K562 (cell line): Measurements from ENCODE around the gene TFCP2. TPM values are rescaled to one million over a fixed set of nuclear protein-coding genes. Genes with fewer than 3 reads are reported as not detected.

Experiments used
- ATAC-seq: fragments of 200-7000 bp; cut with Tn5 transposase; 3 replicates; pipeline ENCODE4 v1.9.1; 2020; ENCODE audit warnings: moderate library complexity
- Bru-seq: library from RNA; stranded (reverse); fragments of 400-500 nt; gene quantifications from one replicate; lab custom pipeline; 2021; lab: Mats Ljungman, UMichigan
- BruChase-seq, 2 experiments: library from RNA; stranded (reverse); fragments of 400-500 nt; gene quantifications; one replicate each; lab custom pipeline; 2021; lab: Mats Ljungman, UMichigan
- BruUV-seq: library from RNA; stranded (reverse); fragments of 400-500 nt; replicated peaks from 2 replicates; lab custom pipeline; 2021; lab: Mats Ljungman, UMichigan
- CTCF ChIA-PET: fragments of 300-600 bp; formaldehyde crosslinking; extraction: SDS; loops from one replicate; lab custom pipeline; 2021; ENCODE audit warnings: low intra/inter-chr PET ratio; lab: Yijun Ruan, JAX
- POLR2A ChIA-PET: fragments of 300-600, 350-650 bp; sonication (Branson Sonifier 250); formaldehyde crosslinking; extraction: SDS; loops from one replicate; lab custom pipeline; 2021; ENCODE audit warnings: antibody characterized with exemption, inconsistent platforms; lab: Yijun Ruan, JAX
- DNase-seq, 4 experiments: peaks; one replicate each; pipeline versions ENCODE4 v3.0.0 to v3.0.0-alpha.2; 2011 to 2018; ENCODE audit warnings: low spot score in 3 of 4, mixed read lengths in 3 of 4; ENCODE audit errors: extremely low read depth in 1 of 4
- FAIRE-seq: peaks from 2 replicates; lab custom pipeline; 2011; peaks lifted over from hg19 to GRCh38; lab: Jason Lieb, UNC
- H2AFZ ChIP-seq: 2 replicates; pipeline ENCODE4 v1.6.0; 2011; ENCODE audit warnings: low read depth, low read length, control low read depth, inconsistent platforms
- H3K27ac ChIP-seq: fragments of 200-600 bp; 3 replicates; pipeline ENCODE4 v1.8.0; 2011; ENCODE audit warnings: low read depth, mild to moderate bottlenecking, control low read depth, inconsistent platforms, low read length, moderate library complexity, mixed read lengths; ENCODE audit errors: extremely low read depth
- H3K27me3 ChIP-seq, 2 experiments: fragments of 300-600 bp in 1 of 2; 2 replicates in 1 of 2; 3 replicates in 1 of 2; pipeline versions ENCODE4 v1.6.0 to v1.8.0; 2011; ENCODE audit warnings: inconsistent platforms in 2 of 2, low read length in 2 of 2, mild to moderate bottlenecking in 1 of 2, mixed read lengths in 1 of 2, moderate library complexity in 1 of 2; ENCODE audit not compliant: control insufficient read depth in 2 of 2, insufficient read depth in 2 of 2
- H3K36me3 ChIP-seq: fragments of 300-600 bp; 3 replicates; pipeline ENCODE4 v1.8.0; 2011; ENCODE audit warnings: mild to moderate bottlenecking, low read length, inconsistent platforms; ENCODE audit not compliant: control insufficient read depth, insufficient read depth
- H3K4me1 ChIP-seq, 2 experiments: fragments of 200-600 bp in 1 of 2; replicated peaks in 1 of 2; 2 replicates in 1 of 2; 3 replicates in 1 of 2; pipeline versions ENCODE4 v1.5.1 to v1.8.0; 2011; ENCODE audit warnings: inconsistent platforms in 2 of 2, low read length in 2 of 2, mild to moderate bottlenecking in 1 of 2, mixed read lengths in 1 of 2, moderate library complexity in 1 of 2; ENCODE audit not compliant: control insufficient read depth in 2 of 2, insufficient read depth in 2 of 2
- H3K4me2 ChIP-seq: 2 replicates; pipeline ENCODE4 v1.6.1; 2011; ENCODE audit warnings: low read length, control low read depth, inconsistent platforms, mixed read lengths; ENCODE audit not compliant: insufficient read depth
- H3K4me3 ChIP-seq: fragments of 200-600 bp; sonication (generic), shearing (Covaris generic); 2 replicates; pipeline ENCODE4 v1.5.1; 2016; ENCODE audit warnings: control low read depth, inconsistent platforms
- H3K79me2 ChIP-seq: fragments of 200-600 bp; 3 replicates; pipeline ENCODE4 v1.8.0; 2011; ENCODE audit warnings: low read length, inconsistent platforms; ENCODE audit not compliant: control insufficient read depth, insufficient read depth
- H3K9ac ChIP-seq, 2 experiments: 2 replicates each; pipeline versions ENCODE4 v1.6.0 to v1.6.1; 2011; ENCODE audit warnings: low read depth in 2 of 2, low read length in 2 of 2, control low read depth in 1 of 2, inconsistent platforms in 1 of 2, mild to moderate bottlenecking in 1 of 2, mixed read lengths in 1 of 2; ENCODE audit not compliant: insufficient read depth in 1 of 2
- H3K9me1 ChIP-seq: one replicate; pipeline ENCODE4 v1.6.0; 2011; ENCODE audit warnings: inconsistent platforms, mild to moderate bottlenecking, low read length, moderate library complexity; ENCODE audit not compliant: control insufficient read depth, insufficient read depth
- H3K9me3 ChIP-seq: replicated peaks from 2 replicates; pipeline ENCODE4 v1.5.1; 2011; ENCODE audit warnings: low read depth, low read length, inconsistent platforms; ENCODE audit not compliant: control insufficient read depth, insufficient read depth
- H4K20me1 ChIP-seq: replicated peaks from 2 replicates; pipeline ENCODE4 v1.6.1; 2011; ENCODE audit warnings: low read length, inconsistent platforms, mixed read lengths; ENCODE audit not compliant: control insufficient read depth, insufficient read depth
- ARHGAP35 ChIP-seq: fragments of 450-650 bp; IDR thresholded peaks from 2 replicates; pipeline ENCODE4 v1.6.1; 2018; ENCODE audit not compliant: partially characterized antibody
- FOXJ2 ChIP-seq: fragments of 200-800 bp; sonication (Bioruptor generic); IDR thresholded peaks from 2 replicates; pipeline ENCODE4 v1.6.1; 2016; ENCODE audit warnings: missing genetic modification characterization, missing compliant biosample characterization
- HMG20B ChIP-seq: fragments of 250-450 bp; sonication (Bioruptor Pico); IDR thresholded peaks from 2 replicates; pipeline ENCODE4 v1.5.0; 2021; ENCODE audit warnings: mild to moderate bottlenecking
- HMGXB4 ChIP-seq: sonication (generic); formaldehyde crosslinking; IDR thresholded peaks from 2 replicates; pipeline ENCODE4 v1.8.1; 2023; ENCODE audit warnings: mild to moderate bottlenecking, missing genetic modification reagents
- HNRNPK ChIP-seq: fragments of 200-400 bp; formaldehyde crosslinking; IDR thresholded peaks from one replicate; pipeline ENCODE4 v1.6.1; 2018; ENCODE audit warnings: mild to moderate bottlenecking, low read depth, low read length; ENCODE audit not compliant: poor library complexity, severe bottlenecking
- NCOA6 ChIP-seq: fragments of 450-650 bp; IDR thresholded peaks from 2 replicates; pipeline ENCODE4 v1.6.1; 2017; ENCODE audit warnings: mild to moderate bottlenecking
- NCOR1 ChIP-seq: fragments of 450-650 bp; IDR thresholded peaks from 2 replicates; pipeline ENCODE4 v1.6.1; 2016; ENCODE audit warnings: mild to moderate bottlenecking, moderate library complexity
- NRF1 ChIP-seq, 2 experiments: fragments of 450-650 bp; IDR thresholded peaks in 1 of 2; conservative IDR thresholded peaks in 1 of 2; 2 replicates each; pipeline ENCODE4 v1.6.1; 2014; ENCODE audit warnings: mild to moderate bottlenecking in 2 of 2
- USF2 ChIP-seq: sonication (generic); formaldehyde crosslinking; IDR thresholded peaks from 2 replicates; pipeline ENCODE4 v1.5.0; 2020; ENCODE audit warnings: missing genetic modification reagents
- XRCC4 ChIP-seq: IDR thresholded peaks from one replicate; pipeline ENCODE4 v1.6.1; 2011; ENCODE audit not compliant: insufficient read depth, insufficient read length; ENCODE audit errors: extremely low read depth
- ZBTB1 ChIP-seq: sonication (generic); formaldehyde crosslinking; IDR thresholded peaks from 2 replicates; pipeline ENCODE4 v1.8.1; 2023; ENCODE audit warnings: missing genetic modification reagents, low read depth, mild to moderate bottlenecking, borderline replicate concordance
- ZFP36 ChIP-seq: fragments of 150-350 bp; IDR thresholded peaks from 2 replicates; pipeline ENCODE4 v1.6.1; 2018; ENCODE audit warnings: low read length, low read depth; ENCODE audit not compliant: partially characterized antibody
- ZNF12 ChIP-seq: sonication (generic); formaldehyde crosslinking; IDR thresholded peaks from 2 replicates; pipeline ENCODE4 v1.4.0; 2020; ENCODE audit warnings: mild to moderate bottlenecking, missing genetic modification reagents
- WGBS: fragments of 100-300 bp; shearing (Covaris generic); methylation state at CpG from one replicate; pipeline ENCODE4 v1.1.6; 2016; ENCODE audit warnings: low coverage, mixed read lengths; ENCODE audit not compliant: insufficient coverage; ENCODE audit errors: missing lambda C conversion rate; 5-methylcytosine and 5-hydroxymethylcytosine counted together
- in situ Hi-C: fragments of 300-500 bp; cut with MboI; formaldehyde crosslinking; loops from 4 replicates; pipeline ENCODE4 v1.15.0; 2018; ENCODE audit warnings: inconsistent platforms, mixed read lengths
- intact Hi-C: fragments of 100-400 bp; cut with micrococcal nuclease; formaldehyde crosslinking; loops from 2 replicates; pipeline ENCODE4 v1.14.2; 2022
- long read RNA-seq, 3 experiments: library from polyadenylated mRNA in 2 of 3; library from RNA in 1 of 3; unstranded in 2 of 3; stranded (forward) in 1 of 3; transcript quantifications; one replicate each; pipeline ENCODE4 v2.0.0, GENCODE V29; 2019 to 2022
- polyA minus RNA-seq, 3 experiments: library from RNA; depleted of rRNA, polyadenylated mRNA; stranded (reverse); fragments of >200 nt; gene quantifications; 2 replicates each; pipeline ENCODE4 v1.2.3, GENCODE V29; 2011
- polyA plus RNA-seq, 8 experiments: library from polyadenylated mRNA; depleted of rRNA in 4 of 8; stranded (reverse) in 5 of 8; unstranded in 3 of 8; fragments of >200 nt; fragmentation: Nextera tagmentation in 2 of 8; fragmentation: Illumina TruSeq in 1 of 8; extraction: Ambion mirVana in 2 of 8; extraction: Trizol in 1 of 8; gene quantifications; 2 replicates each; pipeline versions ENCODE4 v1.2.1 to v1.2.3, GENCODE V29; 2011 to 2014; ENCODE audit warnings: inconsistent platforms in 1 of 8, missing spikeins in 1 of 8
- total RNA-seq, 7 experiments: library from RNA; depleted of rRNA in 6 of 7; stranded (reverse); fragments of >200 nt in 6 of 7; fragmentation: Illumina TruSeq in 2 of 7; extraction: Trizol in 2 of 7; gene quantifications; 2 replicates each; pipeline versions ENCODE4 v1.2.1 to v1.2.3, GENCODE V29; 2011 to 2021; ENCODE audit warnings: low replicate concordance in 1 of 7

Gene TFCP2
- 20.7 and 41.6 TPM in 2 replicates for total RNA-seq (2011; cell fraction: chromatin; rRNA removed; ENCODE audit: low replicate concordance)
- total RNA-seq (2011; cell fraction: nucleolus; rRNA removed), result 12.0 and 14.1 TPM in 2 replicates
- 23.2 and 35.4 TPM in 2 replicates for total RNA-seq (2011; cell fraction: nucleoplasm; rRNA removed)
- total RNA-seq (2014; rRNA removed), result 17.2 and 18.1 TPM in 2 replicates
- 17.4 and 21.1 TPM in 2 replicates for total RNA-seq (2014; rRNA removed; fragmentation: Illumina TruSeq; extraction: Trizol)
- total RNA-seq (2015; rRNA removed; fragmentation: Illumina TruSeq; extraction: Trizol), result 17.2 and 19.3 TPM in 2 replicates
- 26.9 and 29.0 TPM in 2 replicates for total RNA-seq (2021)
- polyA plus RNA-seq (2011; rRNA removed), result 25.4 and 34.4 TPM in 2 replicates
- 11.5 and 16.8 TPM in 2 replicates for polyA plus RNA-seq (2011; cell fraction: cytosol; rRNA removed)
- polyA plus RNA-seq (2011; cell fraction: nucleus; rRNA removed), result 12.3 and 14.5 TPM in 2 replicates
- 22.6 and 28.0 TPM in 2 replicates for polyA plus RNA-seq (2012)
- polyA plus RNA-seq (2014; fragmentation: Illumina TruSeq; extraction: Trizol), result 35.2 and 38.9 TPM in 2 replicates
- polyA plus RNA-seq (2014; fragmentation: Nextera tagmentation; extraction: Ambion mirVana), result 10 to 100 TPM in 1 of 2 experiments, 1 to 10 TPM in 1; 8.0 to 17.8 TPM
- 24.2 and 27.5 TPM in 2 replicates for polyA plus RNA-seq (2014; rRNA removed)
- polyA minus RNA-seq (2011; rRNA and poly(A)+ RNA removed), result 26.0 and 28.2 TPM in 2 replicates
- polyA minus RNA-seq (2011; cell fraction: cytosol; rRNA and poly(A)+ RNA removed), result 10.6 and 11.7 TPM in 2 replicates
- 4.8 and 7.7 TPM in 2 replicates for polyA minus RNA-seq (2011; cell fraction: nucleus; rRNA and poly(A)+ RNA removed)
- Bru-seq, nascent RNA, result percentile 72 among the genes with signal in this experiment
- percentile 79 among the genes with signal in this experiment for BruChase-seq, experiment 1, labeled RNA remaining after a 2-hour chase
- BruChase-seq, experiment 2, labeled RNA remaining after a 6-hour chase, result percentile 80 among the genes with signal in this experiment
- long read RNA-seq, experiment 1, transcript TFCP2-201 (15 exons, 3,546 nt), result major isoform, 36 of 85 reads
- long read RNA-seq, experiment 1, partial matches to known transcripts, result 13 of 85 reads
- long read RNA-seq, experiment 1, other reads (novel, unspliced or antisense), result 36 of 85 reads
- long read RNA-seq, experiment 2, partial matches to known transcripts, result 5 of 27 reads
- long read RNA-seq, experiment 2, other reads (novel, unspliced or antisense), result 18 of 27 reads
- long read RNA-seq, experiment 3, transcript TFCP2-201 (15 exons, 3,546 nt), result major isoform, 5 of 14 reads
- long read RNA-seq, experiment 3, partial matches to known transcripts, result 4 of 14 reads
- long read RNA-seq, experiment 3, other reads (novel, unspliced or antisense), result 4 of 14 reads

- intact Hi-C loops, result loop anchor here (2.0 kb wide), 1 partner anchor 74 kb away; no protein-coding TSS in a partner anchor
- H3K9ac ChIP-seq, result peak within 1 kb of the TSS; percentile 92 to 97
- POLR2A ChIA-PET, result interaction anchor here (0.6 to 1.8 kb wide), 13 partner anchors 10 to 1016 kb away, joined by 3 to 8 read pairs (median 3); partner anchors contain the start of genes DAZAP2, DIP2B and POU6F1
- CTCF ChIA-PET, result no interaction called here
- DNase-seq (peak; percentile 95 to 99 (median 96)), ATAC-seq (peak; percentile 94), FAIRE-seq (peak; percentile 98)
- WGBS, result under 1% methylated on average over 51 of the region's 58 CpGs
- peak within 1 kb of the TSS; percentile 99 for H3K27ac ChIP-seq
- H3K9me3 ChIP-seq, result no peaks in the 10 kb centered on the region
- no peaks in the 10 kb centered on the region; the same call in 2 of the 3 replicates for H3K36me3 ChIP-seq
- TSS peak; percentile 86 for BruUV-seq
- H4K20me1 ChIP-seq, result no peaks in the 10 kb centered on the region
- no peaks in the 10 kb centered on the region for H3K9me1 ChIP-seq
- no peaks in the 10 kb centered on the region for H3K27me3 ChIP-seq
- H2AFZ ChIP-seq, result peak within 1 kb of the TSS; percentile 99
- H3K4me3 ChIP-seq, result peak within 1 kb of the TSS; percentile 58
- H3K4me2 ChIP-seq, result peak within 1 kb of the TSS; percentile 97
- H3K4me1 ChIP-seq, result peaks cover 3 to 9% of the 10 kb centered on the region in 2 experiments; a peak in 3 of 5 replicates
- in situ Hi-C loops, result no loop called here
- peaks cover 47% of the 10 kb centered on the region for H3K79me2 ChIP-seq
- TF ChIP-seq ZNF12 (CRISPR knock-in tag) (no peak), NCOA6 (no peak), ZBTB1 (CRISPR knock-in tag) (no peak), ZFP36 (peak; percentile 23), FOXJ2 (tag) (no peak), HMG20B (CRISPR knock-in tag) (no peak), XRCC4 (no peak), ARHGAP35 (no peak), NCOR1 (peak; percentile 46; the same call in 1 of the 2 replicates), HNRNPK (no peak), USF2 (CRISPR knock-in tag) (peak; percentile 37; the same call in 1 of the 2 replicates), NRF1 (conservative IDR thresholded peaks at IDR 0.05 in 1 of 2, IDR thresholded peaks at IDR 0.05 in 1 of 2) (peak; percentile 72 to 81), HMGXB4 (CRISPR knock-in tag) (no peak)
These were observed at the start of gene TFCP2 for GRCh38 chr12:51172515-51173431. TFCP2 (minus strand) TSS chr12:51173135; CDS start chr12:51172422, 713 bp downstream.
